Endothelial cell (in vitro differentiated cells): ENCODE data around the gene FEM1C. TPM values are rescaled to one million over a fixed set of nuclear protein-coding genes. Genes with fewer than 3 reads are reported as not detected.

Experiments used
- DNase-seq: peaks from one replicate; pipeline ENCODE4 v3.0.0; 2021; ENCODE audit warnings: low spot score
- H3K27ac Mint-ChIP-seq: one replicate; pipeline ENCODE4 v1.8.0; 2021; ENCODE audit warnings: mixed read lengths, inconsistent platforms; ENCODE audit not compliant: unreplicated experiment
- H3K27me3 Mint-ChIP-seq: one replicate; pipeline ENCODE4 v1.8.0; 2021; ENCODE audit warnings: mild to moderate bottlenecking, moderate library complexity, mixed read lengths, inconsistent platforms; ENCODE audit not compliant: unreplicated experiment
- H3K36me3 Mint-ChIP-seq: one replicate; pipeline ENCODE4 v1.8.0; 2021; ENCODE audit warnings: mild to moderate bottlenecking, low read depth, mixed read lengths, inconsistent platforms; ENCODE audit not compliant: unreplicated experiment
- H3K4me1 Mint-ChIP-seq: one replicate; pipeline ENCODE4 v1.8.0; 2021; ENCODE audit warnings: mild to moderate bottlenecking, mixed read lengths, inconsistent platforms; ENCODE audit not compliant: unreplicated experiment
- H3K4me3 Mint-ChIP-seq: one replicate; pipeline ENCODE4 v1.8.0; 2021; ENCODE audit warnings: mild to moderate bottlenecking, mixed read lengths, inconsistent platforms; ENCODE audit not compliant: unreplicated experiment
- H3K9me3 Mint-ChIP-seq: one replicate; pipeline ENCODE4 v1.8.0; 2021; ENCODE audit warnings: mixed read lengths, inconsistent platforms; ENCODE audit not compliant: unreplicated experiment
- CTCF ChIP-seq: fragments of 200-600 bp; sonication (generic); IDR thresholded peaks from one replicate; pipeline ENCODE4 v1.5.0; 2021; ENCODE audit warnings: antibody characterized with exemption; ENCODE audit not compliant: unreplicated experiment
- total RNA-seq: library from RNA; stranded (reverse); fragmentation: NEBNext Ultra II Directional; extraction: Animal tissue kit (Norgen Biotek cat#: 25700); gene quantifications from one replicate; pipeline ENCODE4 v1.2.1, GENCODE V29; 2021; ENCODE audit not compliant: unreplicated experiment

The FEM1C gene
- total RNA-seq, 1 donor from 2014 or later: 16.8 TPM

GRCh38 chr5:115526604-115527003, 18.0 kb downstream of the FEM1C start:
- H3K36me3 Mint-ChIP-seq: peaks cover 9% of the 10 kb centered on the region
- H3K9me3 Mint-ChIP-seq: no peaks in the 10 kb centered on the region
- no peak overlapping the region for H3K4me3 Mint-ChIP-seq
- peaks cover 3% of the 10 kb centered on the region for H3K4me1 Mint-ChIP-seq
- no peak overlapping the region for H3K27ac Mint-ChIP-seq
- no peak for TF ChIP-seq CTCF
- no peaks in the 10 kb centered on the region for H3K27me3 Mint-ChIP-seq
- no peak for DNase-seq

GRCh38 chr5:115524199-115524847, 20.3 kb downstream of the FEM1C start:
- TF ChIP-seq CTCF: no peak
- no peaks in the 10 kb centered on the region for H3K9me3 Mint-ChIP-seq
- peaks cover 3% of the 10 kb centered on the region for H3K4me1 Mint-ChIP-seq
- H3K27ac Mint-ChIP-seq: no peak overlapping the region
- no peaks in the 10 kb centered on the region for H3K27me3 Mint-ChIP-seq
- no peak overlapping the region for H3K4me3 Mint-ChIP-seq
- no peak for DNase-seq
- peaks cover 9% of the 10 kb centered on the region for H3K36me3 Mint-ChIP-seq

DNA sequence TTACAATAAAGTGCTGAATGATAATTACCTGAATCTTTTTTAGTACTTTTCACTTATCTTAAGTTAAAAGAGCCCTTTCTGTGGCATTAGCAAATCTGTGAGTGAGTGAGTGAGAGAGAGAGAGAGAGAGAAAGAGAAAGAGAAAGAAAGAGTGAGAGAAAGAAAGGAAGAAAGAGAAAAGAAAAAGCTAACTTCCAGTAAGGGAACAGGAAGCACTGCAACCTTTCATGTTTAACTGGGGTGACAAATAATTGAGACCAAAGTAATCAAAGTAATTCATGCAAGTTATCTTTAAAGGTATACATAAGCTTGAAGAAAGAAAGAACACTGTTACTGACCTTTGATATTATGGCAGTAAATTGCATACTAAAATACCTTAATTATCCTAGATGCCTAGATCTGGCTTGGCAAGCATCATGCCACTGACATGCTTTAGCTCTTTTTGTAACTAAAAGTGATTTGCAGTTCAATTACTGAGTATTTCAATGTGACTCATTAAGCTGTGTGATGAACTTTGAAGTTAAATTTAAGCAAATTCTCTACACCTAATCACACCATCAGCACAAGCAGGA, 21.7 kb downstream of the FEM1C start:
- Mint-ChIP-seq H3K27ac (no peak overlapping the region), H3K9me3 (no peaks in the 10 kb centered on the region), H3K4me1 (peaks cover 3% of the 10 kb centered on the region), H3K4me3 (no peak overlapping the region), H3K36me3 (peaks cover 9% of the 10 kb centered on the region), H3K27me3 (no peaks in the 10 kb centered on the region)
- no peak for TF ChIP-seq CTCF
- no peak for DNase-seq

- no peak for DNase-seq
- H3K4me3 Mint-ChIP-seq: no peak overlapping the region
- H3K36me3 Mint-ChIP-seq: peaks cover 7% of the 10 kb centered on the region
- no peak overlapping the region for H3K27ac Mint-ChIP-seq
- no peaks in the 10 kb centered on the region for H3K27me3 Mint-ChIP-seq
- no peak for TF ChIP-seq CTCF
- peaks cover 3% of the 10 kb centered on the region for H3K4me1 Mint-ChIP-seq
- no peaks in the 10 kb centered on the region for H3K9me3 Mint-ChIP-seq
Measured at GRCh38 chr5:115520191-115520590, 24.4 kb downstream of the FEM1C start.

DNA sequence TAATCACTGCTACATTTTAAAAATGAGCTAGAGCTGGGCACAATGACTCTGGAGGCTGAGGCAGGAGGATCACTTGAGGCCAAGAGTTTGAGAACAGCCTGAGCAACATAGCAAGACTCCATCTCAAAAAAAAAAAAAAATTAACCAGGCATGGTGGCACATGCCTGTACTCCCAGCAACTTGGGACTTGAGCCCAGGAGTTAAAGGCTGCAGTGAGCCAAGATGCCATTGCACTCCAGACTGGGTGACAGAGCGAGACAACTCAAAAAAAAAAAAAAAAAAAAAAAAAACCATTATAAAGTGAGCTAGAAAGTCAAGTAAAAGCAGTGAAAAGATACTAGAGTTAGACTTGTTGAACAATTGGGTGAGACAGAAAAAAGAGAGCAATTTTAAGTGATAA, 28.2 kb downstream of the FEM1C start:
- Mint-ChIP-seq H3K4me1 (no peaks in the 10 kb centered on the region), H3K27me3 (no peaks in the 10 kb centered on the region), H3K27ac (no peak overlapping the region), H3K9me3 (no peaks in the 10 kb centered on the region), H3K4me3 (no peak overlapping the region), H3K36me3 (no peaks in the 10 kb centered on the region)
- no peak for DNase-seq
- no peak for TF ChIP-seq CTCF
